Putamen (tissue), 1 donor: ENCODE data around the gene HK3.

Source experiments
- DNase-seq: peaks from one replicate; pipeline ENCODE4 v3.0.0-alpha.2; 2016; ENCODE audit warnings: low spot score

The HK3 gene

GRCh38 chr5:176902911-176903664 lies 3.9 kb upstream of the HK3 start:
- no peak for DNase-seq

- no peak for DNase-seq
Observed at GRCh38 chr5:176902102-176902814, 3.1 kb upstream of the HK3 start.

- DNase-seq: no peak
Observed at GRCh38 chr5:176901260-176902101, 2.3 kb upstream of the HK3 start.

- no peak for DNase-seq
Observed at GRCh38 chr5:176900780-176901204, 1.6 kb upstream of the HK3 start.

- DNase-seq: no peak
Observed at GRCh38 chr5:176899946-176900779, 1.0 kb upstream of the HK3 start.

GRCh38 chr5:176897263-176897662 lies 1.9 kb downstream of the HK3 start:
- no peak for DNase-seq

- DNase-seq: no peak
Observed at GRCh38 chr5:176895831-176896230, 3.3 kb downstream of the HK3 start.

- no peak for DNase-seq
Observed at GRCh38 chr5:176894298-176894697, 4.8 kb downstream of the HK3 start.

- DNase-seq: no peak
Observed at GRCh38 chr5:176892663-176893062, 6.5 kb downstream of the HK3 start.

- no peak for DNase-seq
Observed at GRCh38 chr5:176891331-176891958, 7.7 kb downstream of the HK3 start.

- no peak for DNase-seq
Observed at GRCh38 chr5:176890455-176891330, 8.5 kb downstream of the HK3 start.

- DNase-seq: no peak
Observed at GRCh38 chr5:176889321-176890280, 9.5 kb downstream of the HK3 start.

GRCh38 chr5:176888865-176889165 lies 10.3 kb downstream of the HK3 start:
- no peak for DNase-seq

GRCh38 chr5:176888016-176888864 lies 10.9 kb downstream of the HK3 start:
- DNase-seq: no peak

- DNase-seq: no peak
Observed at GRCh38 chr5:176887252-176887849, 11.8 kb downstream of the HK3 start.

GRCh38 chr5:176886336-176887251 lies 12.6 kb downstream of the HK3 start:
- no peak for DNase-seq

- no peak for DNase-seq
Observed at GRCh38 chr5:176884571-176884890, 14.6 kb downstream of the HK3 start.
